ENCODE results near the gene SCRN3. TPM values are rescaled to one million over a fixed set of nuclear protein-coding genes. Genes with fewer than 3 reads are reported as not detected.

Gene SCRN3, protein sequence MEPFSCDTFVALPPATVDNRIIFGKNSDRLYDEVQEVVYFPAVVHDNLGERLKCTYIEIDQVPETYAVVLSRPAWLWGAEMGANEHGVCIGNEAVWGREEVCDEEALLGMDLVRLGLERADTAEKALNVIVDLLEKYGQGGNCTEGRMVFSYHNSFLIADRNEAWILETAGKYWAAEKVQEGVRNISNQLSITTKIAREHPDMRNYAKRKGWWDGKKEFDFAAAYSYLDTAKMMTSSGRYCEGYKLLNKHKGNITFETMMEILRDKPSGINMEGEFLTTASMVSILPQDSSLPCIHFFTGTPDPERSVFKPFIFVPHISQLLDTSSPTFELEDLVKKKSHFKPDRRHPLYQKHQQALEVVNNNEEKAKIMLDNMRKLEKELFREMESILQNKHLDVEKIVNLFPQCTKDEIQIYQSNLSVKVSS
- 13.8 to 16.6 TPM (median 15.0 TPM) in 5 replicates for total RNA-seq (2022; extraction: Qiagen RNA extraction)

GRCh38 chr2:174395284-174395968, at the start of gene SCRN3:
Gene SCRN3 (plus strand): TSS chr2:174395730. CDS start chr2:174398284, 2,554 bp downstream.

Other genes starting within 250 kb of the SCRN3 start
- 119 to 130 TPM (median 124 TPM) in 5 replicates for gene OLA1, start 147.2 kb upstream of the SCRN3 start, total RNA-seq (2022; extraction: Qiagen RNA extraction)
- 2.0 to 3.2 TPM (median 2.8 TPM) in 5 replicates for gene SP9, start 60.8 kb upstream of the SCRN3 start, total RNA-seq (2022; extraction: Qiagen RNA extraction)
- gene GPR155, start 91.3 kb downstream of the SCRN3 start, total RNA-seq (2022; extraction: Qiagen RNA extraction) = 0.26 to 0.69 TPM (median 0.35 TPM) in 5 replicates
- gene WIPF1, start 202.1 kb downstream of the SCRN3 start, total RNA-seq (2022; extraction: Qiagen RNA extraction) = 16.9 to 26.7 TPM (median 22.5 TPM) in 5 replicates